Right lobe of liver (tissue), 4 donors: ENCODE measurements around the gene TMEM248.

Experiments used
- POLR2A ChIP-seq: fragments of 450-650 bp; IDR thresholded peaks from one replicate; pipeline ENCODE4 v1.6.1; 2017; ENCODE audit warnings: antibody characterized with exemption, mild to moderate bottlenecking
- TF ChIP-seq, protein P1 (sequence below), 4 donors: fragments of 200-600 bp in 3 of 4; fragments of 450-650 bp in 1 of 4; IDR thresholded peaks; one replicate each; pipeline versions ENCODE4 v1.5.1 to v1.8.0; 2016 to 2022; ENCODE audit warnings: antibody characterized with exemption in 4 of 4, mild to moderate bottlenecking in 2 of 4
- donor health status: DM: no; HTN: no; CAD: no.
- donor health status: DM: no; HTN: no; CAD: no.
- donor health status: DM: no; HTN: yes; CAD: no.

DNA sequence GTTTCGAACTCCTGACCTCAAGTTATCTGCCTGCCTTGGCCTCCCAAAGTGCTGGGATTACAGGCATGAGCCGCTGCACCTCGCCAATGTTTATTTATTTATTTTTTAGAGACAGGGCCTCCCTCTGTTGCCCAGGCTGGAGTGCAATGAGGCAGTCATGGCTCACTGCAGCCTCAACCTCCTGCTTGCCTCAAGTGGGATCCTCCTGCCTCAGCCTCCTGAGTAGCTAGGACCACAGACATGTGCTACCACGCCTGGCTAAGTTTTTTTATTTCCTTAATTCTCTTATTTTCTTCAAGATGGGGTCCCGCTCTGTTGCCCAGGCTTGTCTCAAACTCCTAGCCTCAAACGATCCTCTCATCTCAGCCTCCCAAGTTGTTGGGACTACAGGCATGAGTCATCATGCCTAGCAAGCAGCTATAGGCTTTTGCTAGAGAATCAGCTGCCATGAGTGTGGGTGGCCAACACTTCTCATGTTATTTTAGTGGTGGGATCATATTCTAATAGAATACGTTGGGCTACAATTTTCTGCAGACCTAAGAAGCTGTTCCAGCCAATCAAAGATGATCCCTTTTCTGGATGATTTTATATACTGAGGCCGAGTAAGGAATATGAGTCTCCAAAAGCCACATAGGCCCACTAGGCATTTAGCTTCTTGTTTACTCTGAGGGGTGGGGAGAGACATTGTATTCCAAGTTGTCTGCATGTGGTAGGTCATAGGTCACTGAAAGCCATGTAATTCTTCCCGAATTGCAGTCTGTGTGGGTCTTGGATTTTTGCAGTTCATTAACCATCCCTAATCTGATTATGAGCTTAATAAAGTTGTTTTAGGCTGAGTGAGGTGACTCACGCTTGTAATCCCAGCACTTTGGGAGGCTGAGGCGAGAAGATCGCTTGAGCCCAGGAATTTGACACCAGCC lies 7.6 kb upstream of the TMEM248 start:
- TF ChIP-seq, protein P1, sequence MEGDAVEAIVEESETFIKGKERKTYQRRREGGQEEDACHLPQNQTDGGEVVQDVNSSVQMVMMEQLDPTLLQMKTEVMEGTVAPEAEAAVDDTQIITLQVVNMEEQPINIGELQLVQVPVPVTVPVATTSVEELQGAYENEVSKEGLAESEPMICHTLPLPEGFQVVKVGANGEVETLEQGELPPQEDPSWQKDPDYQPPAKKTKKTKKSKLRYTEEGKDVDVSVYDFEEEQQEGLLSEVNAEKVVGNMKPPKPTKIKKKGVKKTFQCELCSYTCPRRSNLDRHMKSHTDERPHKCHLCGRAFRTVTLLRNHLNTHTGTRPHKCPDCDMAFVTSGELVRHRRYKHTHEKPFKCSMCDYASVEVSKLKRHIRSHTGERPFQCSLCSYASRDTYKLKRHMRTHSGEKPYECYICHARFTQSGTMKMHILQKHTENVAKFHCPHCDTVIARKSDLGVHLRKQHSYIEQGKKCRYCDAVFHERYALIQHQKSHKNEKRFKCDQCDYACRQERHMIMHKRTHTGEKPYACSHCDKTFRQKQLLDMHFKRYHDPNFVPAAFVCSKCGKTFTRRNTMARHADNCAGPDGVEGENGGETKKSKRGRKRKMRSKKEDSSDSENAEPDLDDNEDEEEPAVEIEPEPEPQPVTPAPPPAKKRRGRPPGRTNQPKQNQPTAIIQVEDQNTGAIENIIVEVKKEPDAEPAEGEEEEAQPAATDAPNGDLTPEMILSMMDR (IDR thresholded peaks at IDR 0.05), result no peak
- TF ChIP-seq POLR2A, result no peak
